ENCODE results near the gene AJAP1. TPM values are rescaled to one million over a fixed set of nuclear protein-coding genes. Genes with fewer than 3 reads are reported as not detected.

AJAP1 gene
- total RNA-seq, 1 donor = under 0.01 TPM

- DNase-seq (ENCODE audit: low read depth in 2 of 3, low spot score in 2 of 3) = no peak
These were observed 43.4 kb downstream of the AJAP1 start for GRCh38 chr1:4697801-4698200.

- no peak for DNase-seq (ENCODE audit: low read depth in 2 of 3, low spot score in 2 of 3)
These were observed 44.5 kb downstream of the AJAP1 start for GRCh38 chr1:4698911-4699310.

GRCh38 chr1:4699376-4700301 is 45.2 kb downstream of the AJAP1 start:
- DNase-seq (ENCODE audit: low read depth in 2 of 3, low spot score in 2 of 3) = no peak

- no peak for DNase-seq (ENCODE audit: low read depth in 2 of 3, low spot score in 2 of 3)
These were observed 46.4 kb downstream of the AJAP1 start for GRCh38 chr1:4700801-4701200.

- DNase-seq (ENCODE audit: low read depth in 2 of 3, low spot score in 2 of 3) = no peak
These were observed 46.9 kb downstream of the AJAP1 start for GRCh38 chr1:4701276-4701675.

GRCh38 chr1:4702464-4702863 is 48.1 kb downstream of the AJAP1 start:
- no peak for DNase-seq (ENCODE audit: low read depth in 2 of 3, low spot score in 2 of 3)

- no peak for DNase-seq (ENCODE audit: low read depth in 2 of 3, low spot score in 2 of 3)
These were observed 48.5 kb downstream of the AJAP1 start for GRCh38 chr1:4702932-4703331.

- DNase-seq (ENCODE audit: low read depth in 2 of 3, low spot score in 2 of 3) = no peak
These were observed 49.2 kb downstream of the AJAP1 start for GRCh38 chr1:4703646-4704045.

- DNase-seq (ENCODE audit: low read depth in 2 of 3, low spot score in 2 of 3) = no peak
These were observed 54.6 kb downstream of the AJAP1 start for GRCh38 chr1:4708840-4709507.

GRCh38 chr1:4709641-4710040 is 55.2 kb downstream of the AJAP1 start:
- no peak for DNase-seq (ENCODE audit: low read depth in 2 of 3, low spot score in 2 of 3)

GRCh38 chr1:4710592-4711415 is 56.4 kb downstream of the AJAP1 start:
- no peak for DNase-seq (ENCODE audit: low read depth in 2 of 3, low spot score in 2 of 3)

- DNase-seq (ENCODE audit: low read depth in 2 of 3, low spot score in 2 of 3) = no peak
These were observed 57.2 kb downstream of the AJAP1 start for GRCh38 chr1:4711416-4712275.

GRCh38 chr1:4713669-4714068 is 59.3 kb downstream of the AJAP1 start:
- DNase-seq (ENCODE audit: low read depth in 2 of 3, low spot score in 2 of 3) = no peak

- DNase-seq (ENCODE audit: low read depth in 2 of 3, low spot score in 2 of 3) = no peak
These were observed 62.0 kb downstream of the AJAP1 start for GRCh38 chr1:4716406-4716805.

- DNase-seq (ENCODE audit: low read depth in 2 of 3, low spot score in 2 of 3) = no peak
These were observed 63.7 kb downstream of the AJAP1 start for GRCh38 chr1:4718071-4718470.

- no peak for DNase-seq (ENCODE audit: low read depth in 2 of 3, low spot score in 2 of 3)
These were observed 68.7 kb downstream of the AJAP1 start for GRCh38 chr1:4723106-4723505.

- DNase-seq (ENCODE audit: low read depth in 2 of 3, low spot score in 2 of 3) = no peak
These were observed 69.6 kb downstream of the AJAP1 start for GRCh38 chr1:4724001-4724400.

GRCh38 chr1:4724695-4725250 is 70.4 kb downstream of the AJAP1 start:
- DNase-seq (ENCODE audit: low read depth in 2 of 3, low spot score in 2 of 3) = no peak

- DNase-seq (ENCODE audit: low read depth in 2 of 3, low spot score in 2 of 3) = no peak
These were observed 71.0 kb downstream of the AJAP1 start for GRCh38 chr1:4725416-4725815.
